Heart left ventricle (tissue), 13 donors: ENCODE data around the gene SGSM1.

Source experiments
- POLR2A ChIP-seq, 2 donors: fragments of 450-650 bp; IDR thresholded peaks; one replicate each; pipeline ENCODE4 v1.6.1; 2017; ENCODE audit warnings: antibody characterized with exemption in 2 of 2, mild to moderate bottlenecking in 2 of 2, moderate library complexity in 2 of 2
- TF ChIP-seq, protein P1 (sequence below), 12 donors: fragments of 200-600 bp; sonication (generic) in 4 of 12; IDR thresholded peaks; one replicate each; pipeline versions ENCODE4 v1.5.0 to v1.8.0; 2018 to 2022; ENCODE audit warnings: antibody characterized with exemption in 12 of 12, mild to moderate bottlenecking in 5 of 12
- donor health status: ischemic (EF 13 %, LVEDD 7.1; RV severe dilation, severe dysfunction).
- donor health status: DM: no; HTN: yes; CAD: no.
- donor health status: DM: no; HTN: no; CAD: no.
- donor health status: ischemic (EF 25% LVEDD 6.9; RV normal size, moderate dysfunction).
- donor health status: ischemic (EF 25% LVEDD 5.7; RV mildly dilated, moderate dysfunction).
- donor health status: ischemic (EF 35%, LVEDD 5.7; RV mildly dilated, moderate dysfunction).
- donor health status: nonischemic (EF 11% LVEDD 7.7; RV severe dilation, severe dysfunction).
- donor health status: DM: yes; HTN: yes; CAD: no.
- donor health status: PGD.
- donor health status: ischemic (EF 29% LVEDD 5.4; RV normal size, mild dysfunction).
- donor health status: nonischemic (EF 23%, LVEDD 6.1; RV moderate dilation, normal function).

DNA sequence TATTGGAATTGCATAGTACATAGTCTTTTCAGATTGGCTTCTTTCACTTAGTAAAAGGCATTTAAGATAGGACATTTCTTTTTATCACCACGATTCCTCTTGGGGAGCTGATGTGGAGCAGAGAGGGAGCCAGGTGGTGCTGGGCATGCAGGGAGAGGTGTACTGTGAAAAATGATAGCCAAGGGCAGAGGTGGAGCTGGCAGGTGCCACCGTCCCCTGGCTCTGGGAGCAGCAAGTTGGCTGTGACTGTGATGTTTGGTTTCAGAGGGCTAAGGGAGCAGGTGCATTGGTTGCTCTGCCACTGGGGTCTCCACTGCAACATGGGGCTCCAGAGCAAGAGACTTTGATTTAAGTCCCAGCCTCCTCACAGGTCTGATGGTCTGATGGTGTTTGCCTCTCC lies 16.5 kb downstream of the SGSM1 start:
- TF ChIP-seq, protein P1, sequence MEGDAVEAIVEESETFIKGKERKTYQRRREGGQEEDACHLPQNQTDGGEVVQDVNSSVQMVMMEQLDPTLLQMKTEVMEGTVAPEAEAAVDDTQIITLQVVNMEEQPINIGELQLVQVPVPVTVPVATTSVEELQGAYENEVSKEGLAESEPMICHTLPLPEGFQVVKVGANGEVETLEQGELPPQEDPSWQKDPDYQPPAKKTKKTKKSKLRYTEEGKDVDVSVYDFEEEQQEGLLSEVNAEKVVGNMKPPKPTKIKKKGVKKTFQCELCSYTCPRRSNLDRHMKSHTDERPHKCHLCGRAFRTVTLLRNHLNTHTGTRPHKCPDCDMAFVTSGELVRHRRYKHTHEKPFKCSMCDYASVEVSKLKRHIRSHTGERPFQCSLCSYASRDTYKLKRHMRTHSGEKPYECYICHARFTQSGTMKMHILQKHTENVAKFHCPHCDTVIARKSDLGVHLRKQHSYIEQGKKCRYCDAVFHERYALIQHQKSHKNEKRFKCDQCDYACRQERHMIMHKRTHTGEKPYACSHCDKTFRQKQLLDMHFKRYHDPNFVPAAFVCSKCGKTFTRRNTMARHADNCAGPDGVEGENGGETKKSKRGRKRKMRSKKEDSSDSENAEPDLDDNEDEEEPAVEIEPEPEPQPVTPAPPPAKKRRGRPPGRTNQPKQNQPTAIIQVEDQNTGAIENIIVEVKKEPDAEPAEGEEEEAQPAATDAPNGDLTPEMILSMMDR (IDR thresholded peaks at IDR 0.05): no peak
- TF ChIP-seq POLR2A (IDR thresholded peaks at IDR 0.05): no peak
